ENCODE data around the gene NOXO1.
"Not testable (repeated sequence)": the region's sequence is repeated elsewhere in the genome, so short reads cannot be mapped to it uniquely, and the experiment has no call there.

Gene NOXO1

GRCh38 chr16:1964506-1965395 is 16.5 kb downstream of the NOXO1 start, which contains the start of gene RPS2:
Gene RPS2 (minus strand): TSS chr16:1964826. CDS start chr16:1964625, 201 bp downstream.
- H3K79me2 ChIP-seq: no peaks in the 10 kb centered on the region
- H3K9me3 ChIP-seq (ENCODE audit: control insufficient read depth, low read length): no peaks in the 10 kb centered on the region
- peaks cover 6% of the 10 kb centered on the region for H3K4me1 ChIP-seq
- H2AFZ ChIP-seq: peak within 1 kb of the TSS; percentile 84
- peak within 1 kb of the TSS; percentile 39 for H3K9ac ChIP-seq
- H3K4me2 ChIP-seq (ENCODE audit: low read length): peak within 1 kb of the TSS; percentile 73
- H3K27me3 ChIP-seq (ENCODE audit: control insufficient read depth, insufficient read depth, low read length): no peaks in the 10 kb centered on the region
- peak within 1 kb of the TSS; percentile 84 for H3K27ac ChIP-seq
- TF ChIP-seq, protein P1, sequence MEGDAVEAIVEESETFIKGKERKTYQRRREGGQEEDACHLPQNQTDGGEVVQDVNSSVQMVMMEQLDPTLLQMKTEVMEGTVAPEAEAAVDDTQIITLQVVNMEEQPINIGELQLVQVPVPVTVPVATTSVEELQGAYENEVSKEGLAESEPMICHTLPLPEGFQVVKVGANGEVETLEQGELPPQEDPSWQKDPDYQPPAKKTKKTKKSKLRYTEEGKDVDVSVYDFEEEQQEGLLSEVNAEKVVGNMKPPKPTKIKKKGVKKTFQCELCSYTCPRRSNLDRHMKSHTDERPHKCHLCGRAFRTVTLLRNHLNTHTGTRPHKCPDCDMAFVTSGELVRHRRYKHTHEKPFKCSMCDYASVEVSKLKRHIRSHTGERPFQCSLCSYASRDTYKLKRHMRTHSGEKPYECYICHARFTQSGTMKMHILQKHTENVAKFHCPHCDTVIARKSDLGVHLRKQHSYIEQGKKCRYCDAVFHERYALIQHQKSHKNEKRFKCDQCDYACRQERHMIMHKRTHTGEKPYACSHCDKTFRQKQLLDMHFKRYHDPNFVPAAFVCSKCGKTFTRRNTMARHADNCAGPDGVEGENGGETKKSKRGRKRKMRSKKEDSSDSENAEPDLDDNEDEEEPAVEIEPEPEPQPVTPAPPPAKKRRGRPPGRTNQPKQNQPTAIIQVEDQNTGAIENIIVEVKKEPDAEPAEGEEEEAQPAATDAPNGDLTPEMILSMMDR (IDR thresholded peaks at IDR 0.05): no peak
- no peaks in the 10 kb centered on the region for H3K36me3 ChIP-seq (ENCODE audit: control insufficient read depth, insufficient read depth, low read length)
- peak within 1 kb of the TSS; percentile 94 for H3K4me3 ChIP-seq (ENCODE audit: low read depth, low read length)

GRCh38 chr16:1963806-1964505 is 17.3 kb downstream of the NOXO1 start:
- H3K27me3 ChIP-seq (ENCODE audit: control insufficient read depth, insufficient read depth, low read length): no peaks in the 10 kb centered on the region
- H2AFZ ChIP-seq: peak overlapping the region; percentile 84

GRCh38 chr16:1962161-1963153 is 18.8 kb downstream of the NOXO1 start:
- not testable (repeated sequence) for H3K27me3 ChIP-seq (ENCODE audit: control insufficient read depth, insufficient read depth, low read length); H3K4me2 ChIP-seq (ENCODE audit: low read length); H3K27ac ChIP-seq; H3K9ac ChIP-seq; H3K36me3 ChIP-seq (ENCODE audit: control insufficient read depth, insufficient read depth, low read length); H2AFZ ChIP-seq; H3K9me3 ChIP-seq (ENCODE audit: control insufficient read depth, low read length); H3K4me3 ChIP-seq (ENCODE audit: low read depth, low read length); H3K79me2 ChIP-seq
- H3K4me1 ChIP-seq: peaks cover 10% of the 10 kb centered on the region

More at GRCh38 chr16:1963806-1964505, 17.3 kb downstream of the NOXO1 start:
- no peaks in the 10 kb centered on the region for H3K9me3 ChIP-seq (ENCODE audit: control insufficient read depth, low read length)
- H3K4me1 ChIP-seq: peaks cover 9% of the 10 kb centered on the region
- H3K4me2 ChIP-seq (ENCODE audit: low read length): peak overlapping the region; percentile 73
- no peaks in the 10 kb centered on the region for H3K79me2 ChIP-seq
- TF ChIP-seq, protein P1 (IDR thresholded peaks at IDR 0.05): no peak
- peak overlapping the region; percentile 84 for H3K27ac ChIP-seq
- no peak overlapping the region for H3K9ac ChIP-seq
- no peaks in the 10 kb centered on the region for H3K36me3 ChIP-seq (ENCODE audit: control insufficient read depth, insufficient read depth, low read length)
- peak overlapping the region; percentile 94 for H3K4me3 ChIP-seq (ENCODE audit: low read depth, low read length)

DNA sequence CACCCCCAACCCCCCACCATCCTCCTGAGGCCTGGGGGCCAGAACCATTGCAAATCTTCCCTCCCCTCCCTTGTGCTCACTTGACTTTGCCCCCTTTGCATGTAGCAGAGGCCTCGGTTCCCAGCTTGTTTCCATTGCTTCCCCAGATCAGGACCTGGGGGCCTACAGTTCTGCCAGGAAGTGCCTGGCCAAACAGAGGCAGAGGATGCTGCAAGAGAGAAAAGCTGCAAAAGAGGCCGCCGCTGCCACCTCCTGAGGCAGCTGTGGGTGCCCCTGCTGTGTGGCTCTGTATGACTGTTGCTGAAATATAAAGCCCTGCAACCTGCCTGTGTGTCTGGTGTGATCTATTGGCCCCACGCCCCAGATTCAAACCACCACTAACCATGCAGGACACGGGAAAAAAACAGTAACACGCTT is 19.6 kb downstream of the NOXO1 start:
- H3K4me1 ChIP-seq: peaks cover 10% of the 10 kb centered on the region

More for the DNA sequence above, 19.6 kb downstream of the NOXO1 start:
- no peak overlapping the region for H3K4me3 ChIP-seq (ENCODE audit: low read depth, low read length)
- H3K9me3 ChIP-seq (ENCODE audit: control insufficient read depth, low read length): no peaks in the 10 kb centered on the region
- no peak overlapping the region for H2AFZ ChIP-seq
- H3K36me3 ChIP-seq (ENCODE audit: control insufficient read depth, insufficient read depth, low read length): no peaks in the 10 kb centered on the region
- no peak overlapping the region for H3K9ac ChIP-seq
- H3K27ac ChIP-seq: no peak overlapping the region
- H3K79me2 ChIP-seq: no peaks in the 10 kb centered on the region
- H3K27me3 ChIP-seq (ENCODE audit: control insufficient read depth, insufficient read depth, low read length): no peaks in the 10 kb centered on the region
- H3K4me2 ChIP-seq (ENCODE audit: low read length): no peak overlapping the region
- TF ChIP-seq, protein P1 (IDR thresholded peaks at IDR 0.05): no peak
